Measurements from ENCODE around the gene CHN1. TPM values are rescaled to one million over a fixed set of nuclear protein-coding genes. Genes with fewer than 3 reads are reported as not detected.

CHN1 gene
- total RNA-seq, 1 donor from 2014 or later = 32.7 TPM

GRCh38 chr2:174949988-174950687 is 55.0 kb downstream of the CHN1 start:
- Mint-ChIP-seq H3K27me3 (ENCODE audit: low read depth) (no peaks in the 10 kb centered on the region), H3K4me1 (peaks cover 19% of the 10 kb centered on the region), H3K27ac (peak overlapping the region; percentile 22)

GRCh38 chr2:174945601-174946260 is 59.5 kb downstream of the CHN1 start:
- TF ChIP-seq CTCF (IDR thresholded peaks at IDR 0.05; ENCODE audit: unreplicated experiment) = no peak
- H3K9me3 Mint-ChIP-seq = peaks cover 3% of the 10 kb centered on the region
- DNase-seq (ENCODE audit: low spot score in 2 of 2, unreplicated experiment in 2 of 2) = no peak
- peaks cover 4% of the 10 kb centered on the region for H3K4me1 Mint-ChIP-seq
- no peak overlapping the region for H3K27ac Mint-ChIP-seq
- no peak overlapping the region for H3K4me3 Mint-ChIP-seq
- peaks cover 8% of the 10 kb centered on the region for H3K36me3 Mint-ChIP-seq
- no peaks in the 10 kb centered on the region for H3K27me3 Mint-ChIP-seq (ENCODE audit: low read depth)

More at GRCh38 chr2:174949988-174950687, 55.0 kb downstream of the CHN1 start:
- TF ChIP-seq CTCF (IDR thresholded peaks at IDR 0.05; ENCODE audit: unreplicated experiment) = no peak
- Mint-ChIP-seq H3K9me3 (peaks cover 14% of the 10 kb centered on the region), H3K36me3 (peaks cover 8% of the 10 kb centered on the region), H3K4me3 (no peak overlapping the region)
- DNase-seq (ENCODE audit: low spot score in 2 of 2, unreplicated experiment in 2 of 2) = no peak

- Mint-ChIP-seq H3K27me3 (ENCODE audit: low read depth) (no peaks in the 10 kb centered on the region), H3K4me1 (no peaks in the 10 kb centered on the region), H3K36me3 (peaks cover 18% of the 10 kb centered on the region), H3K27ac (no peak overlapping the region), H3K4me3 (no peak overlapping the region), H3K9me3 (peaks cover 3% of the 10 kb centered on the region)
- TF ChIP-seq CTCF (IDR thresholded peaks at IDR 0.05; ENCODE audit: unreplicated experiment) = no peak
- no peak for DNase-seq (ENCODE audit: low spot score in 2 of 2, unreplicated experiment in 2 of 2)
These were observed 66.1 kb downstream of the CHN1 start for GRCh38 chr2:174939046-174939445.

- no peak for TF ChIP-seq CTCF (IDR thresholded peaks at IDR 0.05; ENCODE audit: unreplicated experiment)
- no peak overlapping the region for H3K27ac Mint-ChIP-seq
- H3K4me3 Mint-ChIP-seq = no peak overlapping the region
- H3K36me3 Mint-ChIP-seq = peaks cover 5% of the 10 kb centered on the region
- peaks cover 8% of the 10 kb centered on the region for H3K4me1 Mint-ChIP-seq
- H3K27me3 Mint-ChIP-seq (ENCODE audit: low read depth) = no peaks in the 10 kb centered on the region
- DNase-seq (ENCODE audit: low spot score in 2 of 2, unreplicated experiment in 2 of 2) = no peak
- no peaks in the 10 kb centered on the region for H3K9me3 Mint-ChIP-seq
These were observed 73.5 kb downstream of the CHN1 start for GRCh38 chr2:174931724-174932123.

GRCh38 chr2:174929786-174930185 is 75.4 kb downstream of the CHN1 start:
- no peak overlapping the region for H3K4me3 Mint-ChIP-seq
- no peak for DNase-seq (ENCODE audit: low spot score in 2 of 2, unreplicated experiment in 2 of 2)
- peaks cover 14% of the 10 kb centered on the region for H3K36me3 Mint-ChIP-seq
- H3K9me3 Mint-ChIP-seq = no peaks in the 10 kb centered on the region
- no peaks in the 10 kb centered on the region for H3K27me3 Mint-ChIP-seq (ENCODE audit: low read depth)
- H3K4me1 Mint-ChIP-seq = peaks cover 8% of the 10 kb centered on the region
- no peak for TF ChIP-seq CTCF (IDR thresholded peaks at IDR 0.05; ENCODE audit: unreplicated experiment)
- no peak overlapping the region for H3K27ac Mint-ChIP-seq
